Central memory CD4-positive, alpha-beta T cell (primary cell): ENCODE measurements around the gene WDR89.
"Not testable (repeated sequence)": the region's sequence is repeated elsewhere in the genome, so short reads cannot be mapped to it uniquely, and the experiment has no call there.

Experiments
- DNase-seq: peaks from one replicate; pipeline ENCODE4 v3.0.0; 2022

The WDR89 gene

GRCh38 chr14:63652406-63652805 lies 10.7 kb upstream of the WDR89 start:
- no peak for DNase-seq

- peak; percentile 64 for DNase-seq
These were observed 8.7 kb upstream of the WDR89 start for GRCh38 chr14:63650256-63650952.

- DNase-seq: no peak
These were observed 6.2 kb upstream of the WDR89 start for GRCh38 chr14:63647696-63648410.

- no peak for DNase-seq
These were observed 3.1 kb upstream of the WDR89 start for GRCh38 chr14:63644741-63645140.

GRCh38 chr14:63642656-63643382 lies 1.1 kb upstream of the WDR89 start:
- no peak for DNase-seq

GRCh38 chr14:63642229-63642611 lies 549 bp upstream of the WDR89 start:
- DNase-seq: peak; percentile 94

- no peak for DNase-seq
These were observed 3.2 kb downstream of the WDR89 start for GRCh38 chr14:63638493-63638892.

GRCh38 chr14:63636094-63636635 lies 5.5 kb downstream of the WDR89 start:
- not testable (repeated sequence) for DNase-seq

GRCh38 chr14:63633801-63634200 lies 7.9 kb downstream of the WDR89 start:
- DNase-seq: no peak

GRCh38 chr14:63632932-63633514 lies 8.6 kb downstream of the WDR89 start:
- peak; percentile 42 for DNase-seq

- DNase-seq: no peak
These were observed 17.0 kb downstream of the WDR89 start for GRCh38 chr14:63624701-63625100.

GRCh38 chr14:63624203-63624602 lies 17.5 kb downstream of the WDR89 start:
- no peak for DNase-seq

- DNase-seq: not testable (repeated sequence)
These were observed 19.7 kb downstream of the WDR89 start for GRCh38 chr14:63621975-63622374.

- DNase-seq: no peak
These were observed 25.7 kb downstream of the WDR89 start for GRCh38 chr14:63616015-63616414.

GRCh38 chr14:63614679-63615363 lies 26.9 kb downstream of the WDR89 start:
- DNase-seq: no peak

- no peak for DNase-seq
These were observed 30.6 kb downstream of the WDR89 start for GRCh38 chr14:63611078-63611477.

- DNase-seq: no peak
These were observed 36.6 kb downstream of the WDR89 start for GRCh38 chr14:63605041-63605532.

- DNase-seq: no peak
These were observed 37.0 kb downstream of the WDR89 start for GRCh38 chr14:63604626-63605025.

- DNase-seq: no peak
These were observed 37.9 kb downstream of the WDR89 start for GRCh38 chr14:63603749-63604277.

- DNase-seq: no peak
These were observed 42.9 kb downstream of the WDR89 start for GRCh38 chr14:63598807-63599206.

GRCh38 chr14:63596998-63597658 lies 44.5 kb downstream of the WDR89 start:
- DNase-seq: no peak
